K562 (cell line): ENCODE data around the gene GPHN.
"Not testable (repeated sequence)": the region's sequence is repeated elsewhere in the genome, so short reads cannot be mapped to it uniquely, and the experiment has no call there.

ENCODE experiments used
- BRF2 ChIP-seq: IDR thresholded peaks from 3 replicates; pipeline ENCODE4 v1.6.1; 2011; ENCODE audit warnings: borderline replicate concordance, mild to moderate bottlenecking; ENCODE audit not compliant: insufficient read length, insufficient read depth
- CREB1 ChIP-seq, 2 experiments: sonication (generic) in 1 of 2; formaldehyde crosslinking in 1 of 2; IDR thresholded peaks; 2 replicates each; pipeline versions ENCODE4 v1.6.1 to v1.8.0; 2012 to 2022; ENCODE audit warnings: inconsistent platforms in 1 of 2, mild to moderate bottlenecking in 1 of 2, missing genetic modification reagents in 1 of 2, moderate library complexity in 1 of 2
- EZH2 ChIP-seq: IDR thresholded peaks from 2 replicates; pipeline ENCODE4 v1.6.1; 2012; ENCODE audit warnings: low read depth, mild to moderate bottlenecking, inconsistent platforms, low read length, borderline replicate concordance
- FOXJ3 ChIP-seq: sonication (generic); formaldehyde crosslinking; IDR thresholded peaks from 2 replicates; pipeline ENCODE4 v1.4.0; 2020; ENCODE audit warnings: mild to moderate bottlenecking, missing genetic modification reagents
- FOXK1 ChIP-seq: sonication (generic); formaldehyde crosslinking; IDR thresholded peaks from 2 replicates; pipeline ENCODE4 v1.8.0; 2022; ENCODE audit warnings: missing genetic modification reagents, mild to moderate bottlenecking, borderline replicate concordance
- KDM1A ChIP-seq, 2 experiments: fragments of 450-650 bp; IDR thresholded peaks; 2 replicates each; pipeline ENCODE4 v1.6.1; 2016; ENCODE audit warnings: mild to moderate bottlenecking in 2 of 2
- MAFG ChIP-seq: fragments of 450-650 bp; conservative IDR thresholded peaks from 2 replicates; pipeline ENCODE4 v1.6.1; 2016; ENCODE audit warnings: missing genetic modification characterization, missing compliant biosample characterization
- SIN3A ChIP-seq, 2 experiments: fragments of 150-350 bp in 1 of 2; IDR thresholded peaks; 2 replicates each; pipeline ENCODE4 v1.6.1; 2011 to 2016; ENCODE audit warnings: borderline replicate concordance in 2 of 2, low read depth in 2 of 2, low read length in 2 of 2, mild to moderate bottlenecking in 2 of 2, moderate library complexity in 2 of 2; ENCODE audit not compliant: control insufficient read depth in 1 of 2
- ZBTB1 ChIP-seq: sonication (generic); formaldehyde crosslinking; IDR thresholded peaks from 2 replicates; pipeline ENCODE4 v1.8.1; 2023; ENCODE audit warnings: missing genetic modification reagents, low read depth, mild to moderate bottlenecking, borderline replicate concordance
- ZEB2 ChIP-seq: fragments of 450-650 bp; IDR thresholded peaks from 2 replicates; pipeline ENCODE4 v1.6.1; 2016
- ZNF24 ChIP-seq: fragments of 450-650 bp; IDR thresholded peaks from 2 replicates; pipeline ENCODE4 v1.6.1; 2016
- TF ChIP-seq, protein P1 (sequence below), 3 experiments: IDR thresholded peaks in 2 of 3; conservative IDR thresholded peaks in 1 of 3; 2 replicates each; pipeline ENCODE4 v1.5.1; 2011 to 2012; ENCODE audit warnings: low read length in 3 of 3, mild to moderate bottlenecking in 3 of 3, control low read depth in 2 of 3, improper control_type of control experiment in 1 of 3, inconsistent platforms in 1 of 3, low read depth in 1 of 3, mixed read lengths in 1 of 3, moderate library complexity in 1 of 3; ENCODE audit not compliant: insufficient read depth in 2 of 3
- TF ChIP-seq, protein P2 (sequence below): sonication (generic); formaldehyde crosslinking; IDR thresholded peaks from 2 replicates; pipeline ENCODE4 v1.8.1; 2023; ENCODE audit warnings: mild to moderate bottlenecking, missing genetic modification reagents
- TF ChIP-seq, protein P3 (sequence below): fragments of 250-450 bp; sonication (Bioruptor Pico); IDR thresholded peaks from 2 replicates; pipeline ENCODE4 v1.4.0; 2020; ENCODE audit warnings: mild to moderate bottlenecking

GRCh38 chr14:66587753-66588152 lies 79.8 kb downstream of the GPHN start:
- TF ChIP-seq, protein P1, sequence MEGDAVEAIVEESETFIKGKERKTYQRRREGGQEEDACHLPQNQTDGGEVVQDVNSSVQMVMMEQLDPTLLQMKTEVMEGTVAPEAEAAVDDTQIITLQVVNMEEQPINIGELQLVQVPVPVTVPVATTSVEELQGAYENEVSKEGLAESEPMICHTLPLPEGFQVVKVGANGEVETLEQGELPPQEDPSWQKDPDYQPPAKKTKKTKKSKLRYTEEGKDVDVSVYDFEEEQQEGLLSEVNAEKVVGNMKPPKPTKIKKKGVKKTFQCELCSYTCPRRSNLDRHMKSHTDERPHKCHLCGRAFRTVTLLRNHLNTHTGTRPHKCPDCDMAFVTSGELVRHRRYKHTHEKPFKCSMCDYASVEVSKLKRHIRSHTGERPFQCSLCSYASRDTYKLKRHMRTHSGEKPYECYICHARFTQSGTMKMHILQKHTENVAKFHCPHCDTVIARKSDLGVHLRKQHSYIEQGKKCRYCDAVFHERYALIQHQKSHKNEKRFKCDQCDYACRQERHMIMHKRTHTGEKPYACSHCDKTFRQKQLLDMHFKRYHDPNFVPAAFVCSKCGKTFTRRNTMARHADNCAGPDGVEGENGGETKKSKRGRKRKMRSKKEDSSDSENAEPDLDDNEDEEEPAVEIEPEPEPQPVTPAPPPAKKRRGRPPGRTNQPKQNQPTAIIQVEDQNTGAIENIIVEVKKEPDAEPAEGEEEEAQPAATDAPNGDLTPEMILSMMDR (IDR thresholded peaks at IDR 0.05 in 2 of 3, conservative IDR thresholded peaks at IDR 0.05 in 1 of 3; ENCODE audit: insufficient read depth in 2 of 3, low read depth in 1 of 3, low read length in 3 of 3) = not testable (repeated sequence)
- TF ChIP-seq ZBTB1; CREB1 (IDR thresholded peaks at IDR 0.05); CREB1 (CRISPR knock-in tag; IDR thresholded peaks at IDR 0.05); FOXJ3 (CRISPR knock-in tag); BRF2; EZH2; KDM1A (IDR thresholded peaks at IDR 0.05); MAFG (tag); FOXK1 (CRISPR knock-in tag); ZNF24; ZEB2; SIN3A (IDR thresholded peaks at IDR 0.05; ENCODE audit: borderline replicate concordance in 2 of 2, control insufficient read depth in 1 of 2, low read depth in 2 of 2, low read length in 2 of 2): not testable (repeated sequence)
- TF ChIP-seq, protein P2, sequence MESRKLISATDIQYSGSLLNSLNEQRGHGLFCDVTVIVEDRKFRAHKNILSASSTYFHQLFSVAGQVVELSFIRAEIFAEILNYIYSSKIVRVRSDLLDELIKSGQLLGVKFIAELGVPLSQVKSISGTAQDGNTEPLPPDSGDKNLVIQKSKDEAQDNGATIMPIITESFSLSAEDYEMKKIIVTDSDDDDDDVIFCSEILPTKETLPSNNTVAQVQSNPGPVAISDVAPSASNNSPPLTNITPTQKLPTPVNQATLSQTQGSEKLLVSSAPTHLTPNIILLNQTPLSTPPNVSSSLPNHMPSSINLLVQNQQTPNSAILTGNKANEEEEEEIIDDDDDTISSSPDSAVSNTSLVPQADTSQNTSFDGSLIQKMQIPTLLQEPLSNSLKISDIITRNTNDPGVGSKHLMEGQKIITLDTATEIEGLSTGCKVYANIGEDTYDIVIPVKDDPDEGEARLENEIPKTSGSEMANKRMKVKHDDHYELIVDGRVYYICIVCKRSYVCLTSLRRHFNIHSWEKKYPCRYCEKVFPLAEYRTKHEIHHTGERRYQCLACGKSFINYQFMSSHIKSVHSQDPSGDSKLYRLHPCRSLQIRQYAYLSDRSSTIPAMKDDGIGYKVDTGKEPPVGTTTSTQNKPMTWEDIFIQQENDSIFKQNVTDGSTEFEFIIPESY (CRISPR knock-in tag) = not testable (repeated sequence)
- TF ChIP-seq, protein P3, sequence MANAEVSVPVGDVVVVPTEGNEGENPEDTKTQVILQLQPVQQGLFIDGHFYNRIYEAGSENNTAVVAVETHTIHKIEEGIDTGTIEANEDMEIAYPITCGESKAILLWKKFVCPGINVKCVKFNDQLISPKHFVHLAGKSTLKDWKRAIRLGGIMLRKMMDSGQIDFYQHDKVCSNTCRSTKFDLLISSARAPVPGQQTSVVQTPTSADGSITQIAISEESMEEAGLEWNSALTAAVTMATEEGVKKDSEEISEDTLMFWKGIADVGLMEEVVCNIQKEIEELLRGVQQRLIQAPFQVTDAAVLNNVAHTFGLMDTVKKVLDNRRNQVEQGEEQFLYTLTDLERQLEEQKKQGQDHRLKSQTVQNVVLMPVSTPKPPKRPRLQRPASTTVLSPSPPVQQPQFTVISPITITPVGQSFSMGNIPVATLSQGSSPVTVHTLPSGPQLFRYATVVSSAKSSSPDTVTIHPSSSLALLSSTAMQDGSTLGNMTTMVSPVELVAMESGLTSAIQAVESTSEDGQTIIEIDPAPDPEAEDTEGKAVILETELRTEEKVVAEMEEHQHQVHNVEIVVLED = not testable (repeated sequence)
